ENCODE measurements around the gene RUVBL1. TPM values are rescaled to one million over a fixed set of nuclear protein-coding genes. Genes with fewer than 3 reads are reported as not detected.

Gene RUVBL1
- total and polyA plus RNA-seq, 4 donors: 13.3 to 23.1 (median 13.9) TPM

- TF ChIP-seq FOXA2 (IDR thresholded peaks at IDR 0.05): no peak
- no peak for TF ChIP-seq RXRA (IDR thresholded peaks at IDR 0.05)
Measured at GRCh38 chr3:128166971-128167453, 43.4 kb upstream of the RUVBL1 start (continued).

- H3K4me1 ChIP-seq (ENCODE audit: control insufficient read depth in 4 of 4, insufficient read depth in 4 of 4, low read length in 3 of 4): peaks cover 5 to 21% (median 19%) of the 10 kb centered on the region in 4 donors
- H3K27me3 ChIP-seq (ENCODE audit: control insufficient read depth in 4 of 4, insufficient read depth in 4 of 4, low read length in 3 of 4): no peaks in the 10 kb centered on the region
- no peak overlapping the region for H3K9ac ChIP-seq (ENCODE audit: low read depth in 1 of 2, low read length in 2 of 2)
- H3K4me3 ChIP-seq (ENCODE audit: low read depth in 1 of 3, low read length in 3 of 3): no peak overlapping the region
- H3K9me3 ChIP-seq (ENCODE audit: control insufficient read depth in 4 of 4, low read length in 3 of 4): no peaks in the 10 kb centered on the region
- H3K36me3 ChIP-seq (ENCODE audit: control insufficient read depth in 4 of 4, insufficient read depth in 3 of 4, low read depth in 1 of 4, low read length in 3 of 4): peaks cover 0 to 3% (median 0%) of the 10 kb centered on the region in 4 donors
- no peak overlapping the region for H3K27ac ChIP-seq (ENCODE audit: low read depth in 1 of 2, low read length in 2 of 2)
- TF ChIP-seq JUND (IDR thresholded peaks at IDR 0.05) (no peak), CTCF (IDR thresholded peaks at IDR 0.05; ENCODE audit: low read depth, low read length, missing input control) (no peak), HNF4A (conservative IDR thresholded peaks at IDR 0.05) (no peak), FOXA1 (IDR thresholded peaks at IDR 0.05) (no peak), SP1 (IDR thresholded peaks at IDR 0.05) (no peak)
- 95% methylated on average over 5 of the region's 5 CpGs for WGBS
- DNase-seq (ENCODE audit: low spot score): no peak
Measured at GRCh38 chr3:128163432-128163831, 39.8 kb upstream of the RUVBL1 start.

GRCh38 chr3:128160661-128161060 lies 37.0 kb upstream of the RUVBL1 start:
- H3K27ac ChIP-seq (ENCODE audit: low read depth in 1 of 2, low read length in 2 of 2): no peak overlapping the region
- no peak overlapping the region for H3K9ac ChIP-seq (ENCODE audit: low read depth in 1 of 2, low read length in 2 of 2)
- peaks cover 0 to 4% (median 1%) of the 10 kb centered on the region in 4 donors for H3K4me1 ChIP-seq (ENCODE audit: control insufficient read depth in 4 of 4, insufficient read depth in 4 of 4, low read length in 3 of 4)
- H3K4me3 ChIP-seq (ENCODE audit: low read depth in 1 of 3, low read length in 3 of 3): no peak overlapping the region
- H3K36me3 ChIP-seq (ENCODE audit: control insufficient read depth in 4 of 4, insufficient read depth in 3 of 4, low read depth in 1 of 4, low read length in 3 of 4): peaks cover 0 to 12% (median under 1%) of the 10 kb centered on the region in 4 donors
- WGBS: 96% methylated on average over 5 of the region's 5 CpGs
- H3K27me3 ChIP-seq (ENCODE audit: control insufficient read depth in 4 of 4, insufficient read depth in 4 of 4, low read length in 3 of 4): no peaks in the 10 kb centered on the region
- no peaks in the 10 kb centered on the region for H3K9me3 ChIP-seq (ENCODE audit: control insufficient read depth in 4 of 4, low read length in 3 of 4)
- DNase-seq (ENCODE audit: low spot score): no peak
- no peak for TF ChIP-seq GABPA (IDR thresholded peaks at IDR 0.05 in 1 of 2, conservative IDR thresholded peaks at IDR 0.05 in 1 of 2)
- TF ChIP-seq RAD21 (IDR thresholded peaks at IDR 0.05): no peak
- no peak for TF ChIP-seq NR2F2 (IDR thresholded peaks at IDR 0.05)
- no peak for TF ChIP-seq CTCF (IDR thresholded peaks at IDR 0.05; ENCODE audit: low read depth, low read length, missing input control)
- TF ChIP-seq SP1 (IDR thresholded peaks at IDR 0.05): no peak
- no peak for TF ChIP-seq TAF1 (conservative IDR thresholded peaks at IDR 0.05)
- TF ChIP-seq REST (IDR thresholded peaks at IDR 0.05): no peak
- no peak for TF ChIP-seq ZBTB33 (IDR thresholded peaks at IDR 0.05)
- no peak for TF ChIP-seq EGR1 (IDR thresholded peaks at IDR 0.05; ENCODE audit: low read depth in 2 of 2)
- TF ChIP-seq HNF4A (conservative IDR thresholded peaks at IDR 0.05): no peak
- TF ChIP-seq HNF4G (IDR thresholded peaks at IDR 0.05): no peak
- TF ChIP-seq ATF3 (IDR thresholded peaks at IDR 0.05): no peak
- TF ChIP-seq MAX (IDR thresholded peaks at IDR 0.05): no peak
- TF ChIP-seq YY1 (IDR thresholded peaks at IDR 0.05): no peak
- TF ChIP-seq JUND (IDR thresholded peaks at IDR 0.05): no peak
- no peak for TF ChIP-seq FOXA1 (IDR thresholded peaks at IDR 0.05)
- no peak for TF ChIP-seq RXRA (IDR thresholded peaks at IDR 0.05)
- TF ChIP-seq FOXA2 (IDR thresholded peaks at IDR 0.05): no peak

Data from liver (tissue), 9 donors.